Measurements from ENCODE around the gene NSD2. TPM values are rescaled to one million over a fixed set of nuclear protein-coding genes. Genes with fewer than 3 reads are reported as not detected.
A peak's percentile ranks its signal among the peaks of the same experiment; 100 is the strongest.

The NSD2 gene
- total RNA-seq, 1 donor from 2014 or later, result 45.3 TPM

DNA sequence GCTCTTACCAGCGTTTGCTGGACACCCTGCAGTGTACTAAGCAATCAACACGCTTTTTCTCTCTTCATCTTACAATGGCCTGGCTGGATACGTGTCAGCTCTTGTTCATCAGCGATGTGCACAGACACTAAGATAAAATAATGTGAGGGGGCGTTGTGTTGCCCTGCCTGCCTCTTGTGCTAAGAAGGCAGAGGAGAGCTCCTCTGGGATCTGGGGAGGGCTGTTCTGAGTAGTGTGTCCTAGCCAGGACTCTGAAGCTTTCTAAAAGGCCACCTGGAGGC, 87.9 kb downstream of the NSD2 start:
- intact Hi-C loops (cut with micrococcal nuclease), result no loop called here
- ATAC-seq, result no peak
- no peak for DNase-seq

DNA sequence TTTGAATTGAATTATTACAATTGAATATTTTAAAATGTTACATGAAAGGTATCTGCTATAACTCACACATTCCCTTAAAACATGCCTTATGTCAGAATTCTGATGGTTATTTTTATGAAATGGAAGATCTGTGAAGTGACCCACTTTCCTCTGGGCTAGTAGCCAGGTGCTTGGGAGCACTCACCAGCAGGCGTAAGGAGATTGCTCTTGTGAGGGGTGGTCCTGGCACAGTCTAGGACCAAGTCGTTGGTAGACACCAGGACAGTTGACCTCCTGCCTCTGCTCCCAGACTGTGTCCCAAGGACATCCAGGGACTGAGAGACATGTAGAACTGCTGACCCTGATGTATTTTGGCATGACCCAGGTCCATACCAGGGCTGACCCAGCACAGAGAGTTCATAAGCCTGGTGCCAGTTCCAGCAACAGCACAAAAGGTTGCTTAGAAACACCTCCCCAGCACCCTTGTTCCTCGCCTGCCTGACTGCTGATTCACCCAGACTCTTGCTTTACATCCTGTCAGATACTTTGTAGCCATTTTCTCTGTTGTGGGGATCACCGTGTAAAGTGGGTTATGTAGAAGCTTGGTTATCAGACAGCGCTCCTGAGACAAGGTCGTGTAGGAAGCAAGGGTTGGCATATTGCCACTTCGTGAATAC, 89.1 kb downstream of the NSD2 start:
- ATAC-seq (peak; percentile 81), DNase-seq (no peak)
- intact Hi-C loops (cut with micrococcal nuclease), result no loop called here

DNA sequence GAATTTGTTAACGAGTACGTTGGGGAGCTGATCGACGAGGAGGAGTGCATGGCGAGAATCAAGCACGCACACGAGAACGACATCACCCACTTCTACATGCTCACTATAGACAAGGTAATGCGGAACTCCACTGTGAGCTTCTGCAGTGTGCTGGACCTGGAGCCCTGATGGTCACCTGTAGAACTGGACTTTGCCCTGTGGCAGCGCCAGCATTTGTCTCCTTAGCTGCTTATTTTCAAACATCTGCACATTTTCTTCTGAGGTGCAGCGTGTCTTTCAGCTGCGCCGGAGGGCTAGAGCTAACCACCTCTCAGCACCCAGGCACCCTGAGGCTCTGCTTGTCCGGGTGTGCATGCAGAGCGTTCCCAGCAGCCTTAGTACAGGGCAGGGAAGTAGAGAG, 89.8 kb downstream of the NSD2 start:
- ATAC-seq, result no peak
- intact Hi-C loops (cut with micrococcal nuclease), result no loop called here
- DNase-seq, result no peak

DNA sequence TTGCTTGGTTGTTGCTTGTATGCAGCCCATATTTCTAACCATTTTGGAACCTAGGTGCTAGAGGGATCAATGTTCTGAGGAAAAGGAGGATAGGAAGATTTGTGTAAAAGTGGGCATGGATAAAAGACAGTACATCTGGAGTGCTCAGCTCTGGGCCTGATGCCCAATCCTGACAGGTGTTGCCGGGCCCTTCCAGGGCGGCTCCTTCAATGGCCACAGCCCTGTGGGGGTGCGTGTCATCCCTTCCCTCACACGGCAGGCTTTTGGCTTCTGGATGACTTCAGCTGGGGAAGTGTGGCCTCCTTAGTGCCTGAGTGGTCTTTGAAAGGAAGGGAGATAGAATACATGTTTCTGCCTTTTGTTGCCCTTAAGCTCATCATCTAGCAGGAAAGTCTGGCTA, 90.4 kb downstream of the NSD2 start:
- no peak for ATAC-seq
- no peak for DNase-seq
- intact Hi-C loops (cut with micrococcal nuclease), result no loop called here

DNA sequence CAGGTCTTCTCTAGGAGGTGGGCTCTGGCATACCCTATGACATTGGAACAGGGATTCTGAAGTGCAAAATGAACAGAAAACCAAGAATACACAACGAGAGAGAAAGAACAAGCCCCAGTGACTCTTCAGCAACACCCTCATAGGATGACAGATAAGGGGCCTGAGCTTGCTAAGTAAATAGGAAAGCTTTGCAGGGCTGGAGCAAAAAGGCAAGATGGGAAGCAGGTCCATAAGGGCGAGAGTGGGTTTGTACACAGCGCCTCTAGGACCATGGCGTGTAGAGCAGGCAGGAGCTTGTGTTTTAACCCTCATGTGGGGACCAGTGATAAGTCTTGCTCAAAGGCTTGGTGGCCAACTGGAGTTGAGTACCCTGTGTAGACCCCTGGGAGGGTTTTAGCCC, 91.8 kb downstream of the NSD2 start:
- intact Hi-C loops (cut with micrococcal nuclease), result no loop called here
- DNase-seq, result no peak
- no peak for ATAC-seq

DNA sequence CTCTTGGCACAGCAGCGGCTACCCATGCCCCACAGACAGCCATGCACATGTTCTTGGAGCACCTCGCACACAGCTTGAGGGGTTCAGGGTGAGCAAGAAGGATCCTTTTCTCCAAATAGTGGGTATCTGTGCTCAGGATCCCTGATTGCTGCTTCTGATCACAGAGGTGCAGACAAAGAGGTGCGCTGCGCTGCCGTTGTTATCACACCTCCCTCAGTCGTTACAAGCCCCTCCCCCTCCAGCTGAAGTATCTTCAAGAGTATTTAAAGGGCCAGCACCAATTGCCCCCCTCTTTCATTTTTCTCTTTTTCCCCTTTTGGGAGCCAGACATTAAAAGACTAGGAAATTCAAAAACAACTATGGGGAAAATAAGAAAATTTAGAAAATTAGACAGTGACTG, 93.2 kb downstream of the NSD2 start:
- no peak for DNase-seq

DNA sequence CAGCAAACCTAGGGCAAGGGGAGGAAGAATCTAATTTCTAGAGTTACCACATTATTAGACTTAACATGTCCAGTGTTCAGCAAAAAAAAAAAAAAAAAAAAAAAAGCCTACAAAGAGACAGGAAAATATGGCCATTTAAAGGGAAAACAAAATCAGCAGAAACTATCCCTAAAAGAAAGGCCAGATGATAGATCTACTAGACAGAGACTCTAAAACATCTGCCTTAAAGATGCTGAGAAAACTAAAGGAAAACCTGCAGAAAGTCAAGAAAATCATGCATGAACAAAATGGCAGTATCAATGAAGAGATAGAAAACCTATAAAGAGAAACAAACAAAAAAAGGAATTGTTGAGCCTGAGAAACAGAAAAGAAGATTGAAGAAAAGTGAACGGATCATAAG, 93.8 kb downstream of the NSD2 start:
- ATAC-seq, result no peak
- intact Hi-C loops (cut with micrococcal nuclease), result no loop called here
- DNase-seq, result no peak

More for the DNA sequence above, 93.2 kb downstream of the NSD2 start:
- intact Hi-C loops (cut with micrococcal nuclease), result no loop called here
- ATAC-seq, result no peak

DNA sequence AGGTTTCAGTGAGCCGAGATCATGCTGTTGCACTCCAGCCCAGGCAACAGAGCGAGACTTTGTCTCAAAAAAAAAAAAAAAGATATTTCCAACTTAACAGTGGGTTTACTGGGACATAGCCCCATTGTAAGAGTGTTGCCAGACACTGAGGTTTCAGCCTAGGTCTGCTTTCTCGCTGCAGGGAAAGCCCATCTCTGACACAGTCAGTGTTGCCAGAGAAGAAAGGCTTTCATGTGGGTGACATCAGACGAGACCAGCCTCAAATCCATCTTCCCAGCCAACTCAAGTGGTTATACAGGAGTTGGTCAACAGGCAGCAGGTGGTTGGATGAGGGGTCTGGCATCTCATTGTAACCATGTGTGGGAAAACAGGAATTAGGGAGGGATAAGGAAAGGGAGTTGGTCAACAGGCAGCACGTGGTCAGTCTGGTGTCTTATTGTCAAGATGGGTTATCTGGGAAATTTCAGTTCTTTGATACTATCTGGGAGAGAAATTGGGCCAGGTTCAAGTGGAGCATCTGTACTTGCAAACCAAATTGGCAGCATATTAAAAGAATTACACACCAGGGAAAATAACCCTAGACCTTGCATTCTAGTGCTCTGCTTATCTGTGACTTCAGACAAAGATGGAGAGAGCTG, 96.4 kb downstream of the NSD2 start:
- ATAC-seq (no peak), DNase-seq (no peak)
- intact Hi-C loops (cut with micrococcal nuclease), result no loop called here

DNA sequence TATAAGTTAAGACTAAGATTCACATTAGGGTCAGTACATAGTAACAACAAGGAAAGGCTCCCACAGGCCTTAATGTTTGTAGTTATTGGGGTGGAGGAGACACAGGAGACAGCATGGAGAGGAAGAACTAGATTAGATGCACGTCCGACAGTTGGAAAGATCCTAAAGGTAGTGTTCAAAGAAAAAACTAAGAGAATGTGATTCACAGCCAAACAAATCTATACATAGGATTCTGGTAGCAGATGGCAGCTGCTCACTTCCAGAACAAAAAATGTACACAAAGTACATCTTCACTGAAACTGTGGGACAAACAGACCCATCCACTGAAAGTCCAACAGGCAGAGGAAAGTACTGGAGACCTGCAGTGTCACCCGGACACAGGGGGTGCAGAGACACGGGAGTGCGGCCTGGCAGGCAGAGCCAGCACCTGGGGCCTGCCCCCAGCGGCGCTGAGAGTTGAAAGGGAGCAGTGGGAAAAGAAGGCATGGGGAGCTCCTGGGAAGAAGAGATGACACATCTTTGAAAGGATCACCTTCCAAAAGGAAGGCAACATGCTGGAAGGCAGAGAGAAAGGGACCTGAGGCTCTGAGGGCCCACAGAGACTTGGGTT, 97.6 kb downstream of the NSD2 start:
- intact Hi-C loops (cut with micrococcal nuclease), result no loop called here
- no peak for DNase-seq
- ATAC-seq, result no peak

DNA sequence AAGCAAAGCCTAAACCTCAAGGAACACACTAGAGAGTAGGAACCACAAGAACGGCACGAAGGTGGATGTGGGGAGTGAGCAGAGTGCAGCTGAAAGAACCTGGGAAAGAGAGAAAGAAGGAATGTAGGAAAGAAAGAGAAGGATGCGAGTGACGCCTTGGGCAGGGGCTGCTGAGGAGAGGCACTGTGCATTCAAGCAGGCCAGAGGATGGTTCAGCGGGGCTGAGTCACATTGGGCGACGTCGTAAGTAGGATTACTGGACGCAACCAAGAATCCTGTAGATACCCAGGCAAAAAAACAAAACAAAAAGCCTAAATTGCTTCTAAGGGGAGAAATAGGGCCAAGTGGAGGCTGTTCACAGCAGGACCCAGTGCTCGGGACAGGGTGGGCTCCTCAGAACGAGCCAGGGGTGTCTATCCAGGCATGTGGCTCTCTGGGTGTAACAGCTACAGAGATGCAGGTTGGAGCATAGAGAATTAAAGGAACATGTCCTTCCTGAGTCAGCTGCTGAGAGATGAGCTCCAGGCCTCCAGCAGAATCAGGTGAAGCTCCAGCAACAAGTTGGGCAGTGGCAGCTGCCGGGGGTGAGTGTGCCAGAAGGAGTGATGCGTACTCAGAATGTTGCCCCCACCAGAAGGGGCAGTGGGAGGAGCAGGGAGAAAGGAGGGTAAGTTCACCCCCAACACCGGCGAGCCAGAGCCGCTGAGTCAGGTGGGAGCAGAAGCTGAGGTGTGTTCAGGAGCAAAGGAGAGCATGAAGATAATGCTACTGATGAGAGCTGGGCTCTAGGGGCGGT, 98.9 kb downstream of the NSD2 start:
- ATAC-seq (no peak), DNase-seq (no peak)
- intact Hi-C loops (cut with micrococcal nuclease), result no loop called here

DNA sequence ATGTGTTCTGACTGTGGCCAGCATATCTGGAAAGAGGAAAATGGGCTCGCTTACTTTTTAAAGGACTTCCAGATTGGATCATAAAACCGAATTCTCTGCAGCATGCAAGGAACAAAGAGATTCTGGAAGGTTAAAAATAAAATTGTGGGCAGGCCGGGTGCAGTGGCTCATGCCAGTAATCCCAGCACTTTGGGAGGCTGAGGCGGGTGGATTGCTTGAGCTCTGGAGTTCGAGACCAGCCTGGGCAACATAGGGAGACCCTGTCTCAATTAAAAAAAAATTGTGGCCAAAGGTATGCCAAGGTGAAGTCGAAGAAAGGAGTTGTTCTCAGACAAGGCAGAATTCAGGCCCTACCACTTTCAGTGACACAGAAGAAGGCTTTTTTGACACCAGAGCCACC, 99.7 kb downstream of the NSD2 start:
- intact Hi-C loops (cut with micrococcal nuclease), result no loop called here
- no peak for DNase-seq

DNA sequence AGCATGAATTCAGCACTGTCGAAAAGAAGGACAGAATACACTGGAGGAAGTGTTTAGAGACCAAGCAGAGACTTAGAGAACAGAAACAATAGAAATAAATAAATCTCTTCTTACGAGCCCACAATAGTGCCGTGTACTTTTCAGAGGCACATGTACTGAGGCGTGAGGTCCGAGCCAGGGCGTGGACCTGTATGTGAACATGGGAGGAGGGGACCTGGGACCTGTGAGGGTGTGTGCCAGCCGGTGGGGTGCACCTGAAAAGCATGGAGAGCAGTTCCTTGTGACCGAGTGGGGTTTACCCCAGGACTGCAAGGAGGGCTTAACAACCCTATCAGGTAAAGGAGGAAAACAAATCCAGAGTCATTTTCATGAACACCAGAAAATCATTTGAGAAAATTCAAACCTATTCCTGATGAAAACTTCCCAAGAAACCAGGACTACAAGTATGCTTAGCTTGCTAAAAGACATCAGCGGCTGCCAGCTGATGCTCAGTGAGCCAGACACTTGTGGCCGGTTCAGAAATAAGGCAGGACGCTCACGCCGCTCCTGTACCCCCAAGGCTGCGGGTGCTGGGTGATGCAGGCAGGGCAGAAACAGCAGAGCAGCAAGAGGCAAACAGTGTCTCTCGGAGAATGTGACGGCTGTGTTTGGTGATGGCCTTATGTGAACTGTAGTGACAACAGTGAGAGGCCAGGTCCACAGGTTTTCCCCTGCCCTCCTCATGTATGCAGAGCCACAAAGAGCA, 100.4 kb downstream of the NSD2 start:
- ATAC-seq, result no peak
- intact Hi-C loops (cut with micrococcal nuclease), result no loop called here

More for the DNA sequence above, 99.7 kb downstream of the NSD2 start:
- no peak for ATAC-seq

DNA sequence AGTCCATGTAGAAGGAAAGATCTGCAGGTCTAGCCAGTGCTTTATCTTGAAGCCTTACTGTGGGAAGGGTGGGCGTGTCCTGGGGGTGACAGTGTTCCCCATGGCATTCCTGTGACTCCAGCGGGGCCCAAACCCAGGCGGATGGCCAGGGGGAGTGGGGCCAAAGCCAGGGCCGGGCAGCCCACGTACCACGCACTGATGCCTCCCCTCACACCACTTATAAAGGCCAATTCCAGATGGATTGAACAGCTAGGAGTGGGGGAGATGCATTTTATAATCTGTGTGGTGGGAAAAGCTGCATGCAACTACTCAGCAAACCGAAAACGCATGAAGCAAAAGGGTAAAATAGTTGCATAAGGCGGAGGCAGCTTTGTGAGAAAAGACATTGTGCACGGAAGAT, 101.2 kb downstream of the NSD2 start:
- no peak for DNase-seq
- ATAC-seq, result no peak

More for the DNA sequence above, 100.4 kb downstream of the NSD2 start:
- no peak for DNase-seq

DNA sequence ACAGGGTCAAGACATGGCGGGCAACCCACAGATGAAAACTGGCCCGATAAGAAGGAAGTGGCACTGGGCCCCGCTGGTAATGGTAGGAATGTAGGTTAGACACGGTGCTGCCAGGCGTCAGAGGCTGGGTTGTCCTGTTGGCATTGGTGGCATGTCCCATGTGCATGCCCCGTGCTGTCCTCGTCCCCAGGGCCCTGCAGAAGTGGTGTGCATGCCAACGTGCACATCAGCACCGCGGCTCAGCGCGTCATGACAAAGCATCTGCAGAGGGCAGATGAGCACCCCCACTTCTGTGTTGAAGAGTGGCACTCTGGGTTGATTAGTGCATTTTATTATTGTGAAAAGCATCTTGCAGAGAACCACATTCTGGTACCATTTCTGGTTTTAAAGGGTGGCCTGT, 102.0 kb downstream of the NSD2 start:
- intact Hi-C loops (cut with micrococcal nuclease), result no loop called here
- ATAC-seq (no peak), DNase-seq (no peak)

More for the DNA sequence above, 101.2 kb downstream of the NSD2 start:
- intact Hi-C loops (cut with micrococcal nuclease), result no loop called here

DNA sequence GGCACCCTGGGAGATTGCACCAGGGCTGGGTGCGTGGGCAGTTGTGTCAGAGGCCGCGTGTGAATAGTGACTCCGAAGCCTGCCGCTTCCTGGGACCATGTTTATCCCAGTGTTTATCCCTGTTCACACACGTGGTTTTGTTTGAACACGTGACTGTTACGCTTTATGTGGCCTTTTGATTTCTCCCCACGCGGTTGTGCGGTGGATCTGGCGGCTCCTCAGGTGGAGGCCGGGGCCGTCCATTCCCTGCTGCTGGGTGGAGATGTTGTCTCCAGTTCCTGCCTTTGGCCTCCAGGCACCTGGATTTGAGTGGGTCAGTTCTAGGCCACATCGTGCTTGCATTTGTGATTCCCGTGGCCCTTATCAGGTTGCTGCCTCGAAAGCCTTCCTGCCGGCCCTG, 102.5 kb downstream of the NSD2 start:
- ATAC-seq, result no peak
- intact Hi-C loops (cut with micrococcal nuclease), result no loop called here
- DNase-seq, result no peak

DNA sequence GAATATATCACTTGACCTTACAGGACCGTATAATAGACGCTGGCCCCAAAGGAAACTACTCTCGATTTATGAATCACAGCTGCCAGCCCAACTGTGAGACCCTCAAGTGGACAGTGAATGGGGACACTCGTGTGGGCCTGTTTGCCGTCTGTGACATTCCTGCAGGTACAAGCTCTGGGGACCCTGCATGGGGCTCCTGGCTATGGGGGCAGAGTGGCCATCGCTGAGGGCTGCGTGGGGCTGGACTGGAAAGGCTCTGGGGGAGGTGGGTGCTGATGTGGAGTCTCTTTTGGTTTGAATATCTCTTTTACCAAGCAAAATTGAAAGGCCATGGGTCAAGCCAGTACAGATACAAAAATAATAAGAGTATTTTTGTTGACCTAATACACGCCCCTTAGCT, 103.6 kb downstream of the NSD2 start:
- no peak for DNase-seq
- intact Hi-C loops (cut with micrococcal nuclease), result no loop called here
- ATAC-seq, result no peak

DNA sequence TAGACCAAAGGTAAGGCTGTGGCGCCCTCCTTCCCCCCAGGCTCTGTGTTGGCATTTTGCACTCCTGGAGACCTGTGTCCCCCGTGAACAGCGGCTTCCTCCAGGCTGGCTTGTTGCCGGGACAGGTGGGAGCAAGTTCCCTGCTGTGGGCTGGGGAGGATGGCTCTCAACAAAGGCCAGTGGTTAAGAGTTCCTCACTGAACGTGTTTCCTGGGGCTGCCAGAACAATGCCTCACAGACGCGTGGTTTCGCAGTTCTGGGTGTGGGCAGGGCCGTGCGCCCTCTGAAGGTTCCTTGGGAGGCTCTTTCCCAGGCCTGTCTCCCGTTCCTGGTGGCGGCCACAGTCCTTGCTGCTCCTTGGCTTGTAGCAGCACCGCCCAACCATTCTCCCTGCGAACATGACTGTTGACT, 104.2 kb downstream of the NSD2 start:
- intact Hi-C loops (cut with micrococcal nuclease), result no loop called here

DNA sequence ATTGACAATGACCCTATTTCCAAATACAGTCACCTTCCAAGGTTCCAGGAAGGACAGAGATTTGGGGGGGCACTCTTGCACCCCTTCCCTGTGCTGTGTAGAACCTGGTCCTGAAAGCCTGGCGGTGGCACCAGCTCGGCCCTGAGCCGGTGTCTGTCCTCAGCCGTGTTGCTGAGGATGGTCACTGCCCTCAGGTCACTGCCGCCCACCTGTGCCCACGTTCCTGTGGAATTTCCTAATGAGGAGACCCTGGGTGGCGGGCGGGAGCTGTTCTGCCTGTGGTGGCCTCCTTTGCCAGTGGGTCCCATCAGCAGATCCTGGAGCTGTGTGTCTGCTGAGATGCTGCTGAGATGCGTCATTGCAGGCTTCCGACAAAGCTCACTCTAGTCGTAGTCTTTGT, 104.7 kb downstream of the NSD2 start:
- ATAC-seq (no peak), DNase-seq (no peak)
- intact Hi-C loops (cut with micrococcal nuclease), result no loop called here

More for the DNA sequence above, 104.2 kb downstream of the NSD2 start:
- DNase-seq (no peak), ATAC-seq (no peak)

DNA sequence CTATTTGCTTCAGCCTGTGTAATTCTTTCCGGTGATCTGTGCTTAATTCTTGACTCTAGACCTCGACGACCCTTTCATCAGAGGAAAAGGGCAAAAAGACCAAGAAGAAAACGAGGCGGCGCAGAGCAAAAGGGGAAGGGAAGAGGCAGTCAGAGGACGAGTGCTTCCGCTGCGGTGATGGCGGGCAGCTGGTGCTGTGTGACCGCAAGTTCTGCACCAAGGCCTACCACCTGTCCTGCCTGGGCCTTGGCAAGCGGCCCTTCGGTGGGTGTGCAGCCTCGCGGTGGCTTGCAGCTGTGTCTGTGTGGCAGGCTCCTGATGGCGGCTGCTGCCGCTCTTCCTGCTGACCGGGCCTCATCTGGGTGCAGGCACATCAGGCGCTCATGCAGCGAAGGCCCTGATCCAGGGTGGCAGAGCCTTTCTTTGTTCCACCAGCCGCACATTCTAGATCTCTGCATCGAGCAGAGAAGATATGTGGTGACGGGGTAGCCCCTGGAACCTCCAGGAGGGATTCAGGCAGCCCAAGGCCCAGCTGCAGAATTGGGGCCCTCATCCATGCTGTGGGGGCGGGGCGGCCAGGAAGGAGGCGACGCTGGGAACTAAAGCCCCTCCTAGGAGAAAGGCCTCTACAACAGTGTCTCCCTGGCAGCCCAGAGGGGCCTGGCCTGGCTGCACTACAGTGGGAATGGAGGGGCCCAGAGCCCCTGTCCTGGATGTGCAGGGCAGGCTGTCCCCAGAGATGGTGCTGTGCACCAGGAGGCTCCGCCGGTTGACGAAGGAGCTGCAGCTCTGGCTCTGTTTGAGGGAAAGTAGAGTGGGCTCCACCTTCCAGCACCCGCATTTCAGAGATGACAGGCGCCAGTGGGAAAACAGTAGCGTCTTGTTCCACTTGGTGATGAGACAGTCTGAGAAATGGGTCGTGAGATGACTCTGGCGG, 105.5 kb downstream of the NSD2 start:
- intact Hi-C loops (cut with micrococcal nuclease), result no loop called here
- DNase-seq, result no peak
- no peak for ATAC-seq

Data from left ventricle myocardium superior (tissue), 1 donor.